ENCODE measurements around the gene MAP4K3.

DNA sequence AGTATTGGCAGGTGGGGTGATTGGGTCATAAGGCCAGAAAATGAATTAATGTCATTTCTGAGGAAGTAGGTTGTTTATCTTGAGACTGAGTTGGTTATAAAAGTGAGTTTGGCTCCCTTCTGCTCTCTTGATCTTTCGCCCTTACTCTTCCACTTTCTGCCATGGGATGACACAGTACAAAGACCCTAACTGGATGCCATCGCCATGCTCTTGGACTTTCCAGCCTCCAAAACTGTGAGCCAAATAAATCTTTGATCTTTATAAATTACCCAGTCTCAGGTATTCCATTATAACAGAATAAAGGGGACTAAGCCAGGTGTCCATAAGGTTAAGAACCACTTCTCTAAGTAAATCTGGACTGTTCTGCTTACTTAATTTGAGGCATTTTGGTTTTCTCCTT is 44.4 kb downstream of the MAP4K3 start:
- TF ChIP-seq POLR2A (IDR thresholded peaks at IDR 0.05; ENCODE audit: low read length) (no peak), GATA1 (IDR thresholded peaks at IDR 0.05; ENCODE audit: low read depth, low read length) (no peak)

Data from erythroblast (primary cell).